Endothelial cell (in vitro differentiated cells): ENCODE results near the gene ANKRD12. TPM values are rescaled to one million over a fixed set of nuclear protein-coding genes. Genes with fewer than 3 reads are reported as not detected.

Source experiments
- DNase-seq: peaks from one replicate; pipeline ENCODE4 v3.0.0; 2021; ENCODE audit warnings: low spot score
- H3K27ac Mint-ChIP-seq: one replicate; pipeline ENCODE4 v1.8.0; 2021; ENCODE audit warnings: mixed read lengths, inconsistent platforms; ENCODE audit not compliant: unreplicated experiment
- H3K27me3 Mint-ChIP-seq: one replicate; pipeline ENCODE4 v1.8.0; 2021; ENCODE audit warnings: mild to moderate bottlenecking, moderate library complexity, mixed read lengths, inconsistent platforms; ENCODE audit not compliant: unreplicated experiment
- H3K36me3 Mint-ChIP-seq: one replicate; pipeline ENCODE4 v1.8.0; 2021; ENCODE audit warnings: mild to moderate bottlenecking, low read depth, mixed read lengths, inconsistent platforms; ENCODE audit not compliant: unreplicated experiment
- H3K4me1 Mint-ChIP-seq: one replicate; pipeline ENCODE4 v1.8.0; 2021; ENCODE audit warnings: mild to moderate bottlenecking, mixed read lengths, inconsistent platforms; ENCODE audit not compliant: unreplicated experiment
- H3K4me3 Mint-ChIP-seq: one replicate; pipeline ENCODE4 v1.8.0; 2021; ENCODE audit warnings: mild to moderate bottlenecking, mixed read lengths, inconsistent platforms; ENCODE audit not compliant: unreplicated experiment
- H3K9me3 Mint-ChIP-seq: one replicate; pipeline ENCODE4 v1.8.0; 2021; ENCODE audit warnings: mixed read lengths, inconsistent platforms; ENCODE audit not compliant: unreplicated experiment
- CTCF ChIP-seq: fragments of 200-600 bp; sonication (generic); IDR thresholded peaks from one replicate; pipeline ENCODE4 v1.5.0; 2021; ENCODE audit warnings: antibody characterized with exemption; ENCODE audit not compliant: unreplicated experiment
- total RNA-seq: library from RNA; stranded (reverse); fragmentation: NEBNext Ultra II Directional; extraction: Animal tissue kit (Norgen Biotek cat#: 25700); gene quantifications from one replicate; pipeline ENCODE4 v1.2.1, GENCODE V29; 2021; ENCODE audit not compliant: unreplicated experiment

The ANKRD12 gene
- total RNA-seq, 1 donor from 2014 or later = 32.9 TPM

- no peak for TF ChIP-seq CTCF
- DNase-seq = no peak
- Mint-ChIP-seq H3K27me3 (no peaks in the 10 kb centered on the region), H3K27ac (no peak overlapping the region), H3K4me3 (no peak overlapping the region), H3K36me3 (no peaks in the 10 kb centered on the region), H3K4me1 (peaks cover 8% of the 10 kb centered on the region), H3K9me3 (no peaks in the 10 kb centered on the region)
These were observed 11.6 kb downstream of the ANKRD12 start for GRCh38 chr18:9148203-9148552.

- DNase-seq = no peak
- Mint-ChIP-seq H3K36me3 (no peaks in the 10 kb centered on the region), H3K27me3 (no peaks in the 10 kb centered on the region), H3K27ac (no peak overlapping the region), H3K4me3 (no peak overlapping the region), H3K4me1 (peaks cover 4% of the 10 kb centered on the region), H3K9me3 (no peaks in the 10 kb centered on the region)
- no peak for TF ChIP-seq CTCF
These were observed 13.5 kb downstream of the ANKRD12 start for GRCh38 chr18:9150121-9150520.

- Mint-ChIP-seq H3K4me1 (peaks cover 4% of the 10 kb centered on the region), H3K9me3 (no peaks in the 10 kb centered on the region), H3K36me3 (no peaks in the 10 kb centered on the region), H3K27ac (no peak overlapping the region), H3K4me3 (no peak overlapping the region), H3K27me3 (no peaks in the 10 kb centered on the region)
- no peak for DNase-seq
- no peak for TF ChIP-seq CTCF
These were observed 16.7 kb downstream of the ANKRD12 start for GRCh38 chr18:9153256-9153655.

- TF ChIP-seq CTCF = no peak
- H3K27ac Mint-ChIP-seq = no peak overlapping the region
- DNase-seq = no peak
- no peaks in the 10 kb centered on the region for H3K27me3 Mint-ChIP-seq
- no peaks in the 10 kb centered on the region for H3K9me3 Mint-ChIP-seq
- H3K4me3 Mint-ChIP-seq = no peak overlapping the region
- H3K4me1 Mint-ChIP-seq = peaks cover 4% of the 10 kb centered on the region
- no peaks in the 10 kb centered on the region for H3K36me3 Mint-ChIP-seq
These were observed 20.1 kb downstream of the ANKRD12 start for GRCh38 chr18:9156604-9157249.

GRCh38 chr18:9157806-9158205 lies 21.2 kb downstream of the ANKRD12 start:
- no peak overlapping the region for H3K27ac Mint-ChIP-seq
- no peak for TF ChIP-seq CTCF
- H3K27me3 Mint-ChIP-seq = peaks cover 3% of the 10 kb centered on the region
- H3K9me3 Mint-ChIP-seq = no peaks in the 10 kb centered on the region
- no peaks in the 10 kb centered on the region for H3K36me3 Mint-ChIP-seq
- DNase-seq = no peak
- peaks cover 3% of the 10 kb centered on the region for H3K4me1 Mint-ChIP-seq
- H3K4me3 Mint-ChIP-seq = no peak overlapping the region
